HUDEP-2 (cell line): ENCODE data around the gene CHD2.

Source experiments
- DNase-seq, 76 experiments: peaks; one replicate each; lab custom pipeline; 2025; ENCODE audit not compliant: unreplicated experiment in 76 of 76; lab: John Stamatoyannopoulos, UW

CHD2 gene

GRCh38 chr15:93043621-93044300 is 143.6 kb downstream of the CHD2 start:
- DNase-seq, result no peak

DNA sequence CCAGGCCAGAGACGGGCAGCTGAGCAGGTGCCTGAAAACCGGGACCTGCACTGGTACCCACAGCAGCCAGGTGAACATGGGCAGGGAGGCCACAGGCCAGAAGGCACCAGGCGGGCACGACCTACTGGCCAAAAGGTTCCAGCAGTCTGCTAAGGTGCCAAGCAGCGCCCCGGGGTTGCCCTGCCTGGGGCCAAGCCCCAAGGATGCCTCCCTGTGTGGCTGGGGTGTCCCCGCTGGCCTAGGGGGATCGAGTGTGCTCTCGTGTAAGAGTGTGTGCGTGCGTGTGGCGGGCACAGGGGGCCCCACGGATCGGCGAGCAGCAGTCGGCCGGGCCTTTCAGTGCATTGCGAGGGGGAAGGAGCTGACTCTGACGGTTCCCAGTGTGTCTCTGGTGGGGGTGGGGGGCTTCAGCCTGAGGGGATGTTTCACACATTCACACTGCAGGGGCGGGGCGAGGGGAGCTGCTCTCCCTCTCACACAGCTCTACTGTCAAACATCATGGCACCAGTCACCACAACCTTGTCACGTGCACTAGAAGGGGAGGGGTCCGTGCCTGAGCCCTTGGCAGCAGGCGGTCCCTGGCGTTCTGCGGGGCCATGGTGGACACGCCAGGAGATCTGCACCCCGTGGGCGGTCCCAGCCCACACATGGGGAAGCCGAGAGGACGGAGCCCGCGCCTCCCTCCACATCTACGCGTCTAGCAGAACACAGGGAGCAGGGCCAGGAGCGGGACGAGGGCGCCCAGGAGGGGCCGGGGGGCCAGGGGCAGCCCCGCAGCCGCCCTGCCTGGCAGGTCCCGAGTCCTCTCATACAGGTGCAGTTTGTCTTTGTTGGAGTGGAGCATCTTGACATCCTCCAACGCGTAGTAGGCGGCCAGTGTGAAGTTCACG is 144.4 kb downstream of the CHD2 start:
- no peak for DNase-seq

- no peak for DNase-seq
Measured at GRCh38 chr15:93045191-93045785, 145.2 kb downstream of the CHD2 start.

- DNase-seq, result no peak
Measured at GRCh38 chr15:93046120-93046519, 146.0 kb downstream of the CHD2 start.

DNA sequence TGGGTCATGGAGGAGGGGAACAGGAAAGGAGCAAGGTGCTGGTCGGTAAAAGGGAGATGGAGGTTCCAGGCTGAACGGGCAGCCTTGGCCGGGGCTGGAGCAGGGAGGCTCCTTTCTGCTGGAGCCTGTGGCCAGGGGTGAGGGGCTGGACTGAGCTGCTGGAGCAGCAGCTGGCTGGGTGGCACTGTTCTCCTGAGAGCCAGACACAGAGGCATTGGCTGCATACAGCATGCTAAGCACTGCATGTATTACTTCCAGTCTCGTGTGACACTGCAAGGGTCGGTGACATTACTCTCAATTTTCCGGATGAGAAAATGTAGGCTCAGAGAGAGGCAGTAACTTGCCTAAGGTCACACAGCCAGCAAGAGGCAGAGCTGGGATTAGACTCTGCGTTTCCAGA is 146.6 kb downstream of the CHD2 start:
- DNase-seq, result no peak

GRCh38 chr15:93047621-93048425 is 147.7 kb downstream of the CHD2 start:
- DNase-seq, result no peak

GRCh38 chr15:93048426-93048721 is 148.2 kb downstream of the CHD2 start:
- no peak for DNase-seq

DNA sequence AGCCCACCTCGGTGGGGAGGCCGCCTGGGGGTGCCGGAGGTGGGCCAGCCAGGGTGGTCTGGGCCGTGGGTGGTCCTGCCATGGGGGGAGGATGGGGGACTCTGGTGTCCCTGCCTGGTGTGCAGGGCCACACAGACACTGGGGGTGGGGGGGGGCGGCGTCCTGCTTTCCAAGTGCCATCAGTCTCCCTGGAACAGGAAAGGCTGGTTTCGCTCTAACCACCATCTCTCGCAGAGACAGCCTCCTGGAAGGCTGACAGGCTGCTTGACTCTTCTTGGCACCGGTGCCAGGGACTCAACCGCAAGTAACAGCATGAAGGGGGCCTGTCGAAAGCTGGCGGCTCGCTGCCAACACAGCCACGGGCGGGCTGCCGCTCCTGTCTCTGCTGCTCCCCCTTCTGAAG is 148.6 kb downstream of the CHD2 start:
- no peak for DNase-seq

DNA sequence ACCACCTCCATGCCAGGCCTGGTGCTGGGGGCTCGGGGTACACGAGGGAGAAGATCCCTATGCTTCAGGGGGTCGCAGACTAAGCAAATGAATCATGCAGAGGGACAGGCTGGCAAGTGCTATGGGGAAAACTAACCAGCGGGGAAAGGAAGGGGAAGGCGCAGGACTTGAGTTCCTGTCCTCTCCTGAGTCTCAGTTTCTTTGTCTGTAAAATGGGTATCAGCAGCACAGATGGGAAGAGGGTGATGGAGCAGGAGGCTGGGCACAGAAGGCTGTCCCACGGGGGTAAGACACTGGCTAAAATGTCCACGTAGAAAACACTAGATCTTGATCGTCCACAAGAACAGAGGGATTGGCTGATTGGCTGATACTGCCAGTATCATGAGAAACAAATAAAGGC is 149.1 kb downstream of the CHD2 start:
- no peak for DNase-seq

- no peak for DNase-seq
Measured at GRCh38 chr15:93049914-93050578, 149.9 kb downstream of the CHD2 start.

DNA sequence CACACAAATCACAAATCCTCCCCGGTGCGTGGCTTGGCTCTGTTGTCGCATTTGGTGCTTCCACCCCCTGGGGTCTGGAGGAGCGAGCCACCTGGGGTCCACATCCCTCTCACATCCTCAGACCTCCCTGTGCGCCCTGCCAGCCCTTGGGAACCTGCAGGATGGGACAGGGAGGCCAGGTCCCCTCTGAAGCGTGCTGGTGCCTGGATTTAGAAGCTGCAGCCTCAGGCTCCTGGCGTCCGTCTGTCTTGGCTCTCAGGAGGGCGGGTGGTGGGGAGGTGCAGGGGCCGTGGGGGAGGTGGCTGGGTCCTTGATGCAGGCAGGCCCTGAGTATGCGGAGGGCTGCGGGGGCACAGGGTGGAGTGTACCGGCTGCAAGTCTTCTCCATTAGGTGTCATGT is 150.5 kb downstream of the CHD2 start:
- no peak for DNase-seq

GRCh38 chr15:93051236-93052089 is 151.3 kb downstream of the CHD2 start:
- no peak for DNase-seq

DNA sequence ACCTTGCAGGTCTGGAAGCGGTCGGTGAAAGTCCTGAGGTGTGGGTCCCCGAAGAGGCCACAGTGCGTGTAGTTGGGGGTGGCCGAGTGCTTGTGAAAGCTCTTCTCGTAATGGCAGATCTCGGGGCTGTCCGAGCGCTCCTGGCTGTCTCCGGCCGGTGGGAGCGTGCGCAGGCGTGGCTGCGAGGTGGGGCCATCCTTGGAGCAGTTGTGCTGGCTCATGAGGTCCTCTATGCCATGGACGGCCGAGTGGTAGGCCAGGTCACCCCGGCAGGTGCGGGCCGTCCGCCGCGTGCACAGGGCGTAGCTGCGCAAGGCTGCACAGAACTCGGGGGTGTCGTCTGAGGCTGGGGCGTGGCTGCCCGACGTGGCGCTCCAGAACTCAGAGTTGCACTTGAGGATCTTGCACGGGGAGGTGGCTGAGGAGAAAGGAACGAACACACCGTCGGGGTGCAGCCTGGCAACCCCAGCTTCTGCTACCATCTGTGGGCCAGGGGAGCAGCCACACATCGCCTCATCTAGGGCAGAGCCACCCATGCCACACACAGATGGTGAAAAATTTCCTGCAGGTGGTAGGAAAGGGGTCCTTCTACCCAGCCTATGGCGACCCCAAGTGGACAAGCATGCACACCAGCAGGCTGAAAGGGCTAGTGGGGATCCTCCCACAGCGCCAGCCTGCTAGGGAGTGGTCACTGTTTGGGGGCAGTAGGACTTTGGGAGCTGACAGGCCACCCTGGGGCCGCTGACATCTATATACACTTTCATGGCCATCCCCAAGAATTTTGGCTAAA is 152.2 kb downstream of the CHD2 start:
- DNase-seq, result peak in 2 of 76 experiments; percentile 4 to 8

DNA sequence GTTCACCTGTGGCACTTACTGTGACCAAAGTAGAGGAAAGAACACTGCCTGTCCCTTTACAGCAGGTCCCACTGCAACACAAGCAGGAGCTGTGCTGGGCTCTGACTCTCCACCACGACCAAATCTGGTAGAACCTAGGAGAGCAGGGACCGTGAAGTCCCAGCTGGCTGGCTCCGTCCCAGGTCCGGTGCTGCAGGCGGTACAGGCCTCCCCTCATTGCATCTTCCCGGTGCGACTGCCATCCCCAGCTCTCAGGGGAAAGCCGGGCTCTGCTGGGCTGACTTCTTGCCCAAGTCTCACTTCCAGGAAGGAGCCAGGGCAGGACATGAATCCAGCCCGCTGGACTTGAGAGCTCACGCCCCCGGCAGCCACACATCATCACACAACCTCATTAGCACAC is 155.1 kb downstream of the CHD2 start:
- no peak for DNase-seq

DNA sequence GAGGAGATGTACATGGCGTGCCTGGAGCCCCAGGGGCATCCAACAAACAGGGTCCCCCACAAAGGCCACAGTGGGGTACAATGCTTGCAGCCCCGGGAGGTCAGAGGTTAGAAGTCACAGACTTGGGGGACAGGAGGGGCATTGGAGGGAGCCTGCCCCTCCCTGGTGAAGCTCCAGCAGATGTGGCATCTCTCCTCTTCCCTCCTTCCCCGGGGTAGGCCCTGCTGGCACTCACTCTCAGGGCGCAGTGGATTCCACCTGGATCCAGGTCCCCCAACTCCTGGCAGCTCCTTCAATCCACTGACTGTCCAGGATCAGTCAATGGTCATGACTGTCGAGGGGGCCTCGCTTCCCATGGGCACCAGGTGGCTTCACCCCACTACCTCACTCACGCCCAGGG is 156.7 kb downstream of the CHD2 start:
- DNase-seq, result no peak

DNA sequence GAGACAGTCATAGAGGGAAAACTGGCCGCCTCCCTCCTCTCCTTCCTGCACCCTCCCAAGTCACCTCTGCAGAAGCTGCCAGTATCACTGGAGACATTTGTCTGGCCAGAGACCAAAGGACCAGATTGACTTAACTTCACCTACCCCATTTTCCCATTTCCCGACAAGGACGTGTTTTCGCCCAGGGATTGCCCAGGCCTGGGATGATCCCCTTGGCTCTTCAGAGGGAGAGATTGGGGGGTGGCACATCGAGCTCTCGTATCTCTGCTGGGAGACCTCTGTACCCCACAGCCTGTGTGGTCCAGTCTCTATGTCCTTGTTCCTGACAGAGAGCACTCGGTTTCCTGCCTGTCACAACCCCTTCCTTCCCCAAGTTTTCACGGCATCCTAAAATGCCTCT is 157.5 kb downstream of the CHD2 start:
- DNase-seq, result no peak

- DNase-seq, result no peak
Measured at GRCh38 chr15:93058128-93058527, 158.0 kb downstream of the CHD2 start.

DNA sequence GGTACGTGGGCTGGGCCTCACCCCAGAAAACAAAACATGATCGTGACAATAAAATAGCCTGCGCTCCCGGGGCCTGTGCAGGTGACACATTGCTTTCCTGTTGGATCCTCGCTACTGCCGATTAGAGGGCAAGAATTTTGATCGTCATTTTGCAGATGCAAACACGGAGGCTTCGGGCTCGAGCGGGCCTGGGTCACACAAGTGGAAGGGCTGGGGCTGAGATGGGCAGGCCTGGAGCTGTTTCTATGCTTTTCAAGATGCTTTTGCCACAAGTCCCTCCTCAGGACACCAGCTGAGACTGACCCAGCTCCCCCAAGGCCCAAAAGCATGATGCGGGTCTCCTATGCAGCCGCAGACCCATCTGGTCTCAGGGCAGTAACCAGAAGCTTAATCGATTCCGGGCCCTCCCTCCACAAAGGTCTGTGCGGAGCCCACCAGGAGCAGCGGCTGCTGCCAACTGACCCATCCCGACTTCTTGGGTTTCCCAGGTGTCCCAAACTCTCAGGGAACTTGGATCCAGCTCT is 158.8 kb downstream of the CHD2 start:
- DNase-seq, result no peak

DNA sequence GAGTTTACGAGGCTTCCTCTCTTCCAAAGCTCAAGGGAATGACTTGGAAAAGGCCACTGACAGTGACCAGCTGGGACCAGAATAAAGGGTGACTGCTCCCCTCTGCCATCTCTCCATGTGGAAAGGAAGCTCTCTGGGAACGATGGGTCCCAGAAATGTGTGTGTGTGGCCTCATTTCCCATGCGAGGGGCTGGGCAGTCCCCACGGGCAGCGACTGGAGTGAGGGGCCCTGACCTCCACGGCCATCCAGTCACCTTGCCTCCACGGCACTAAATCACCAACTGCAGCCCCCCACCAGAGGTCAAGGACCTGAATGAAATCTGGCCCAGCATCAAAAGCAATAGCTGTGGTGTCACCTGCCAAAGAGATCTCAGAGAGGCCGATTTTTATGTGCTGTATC is 159.3 kb downstream of the CHD2 start:
- DNase-seq, result no peak
